ENCODE measurements around the gene HS2ST1. TPM values are rescaled to one million over a fixed set of nuclear protein-coding genes. Genes with fewer than 3 reads are reported as not detected.

The HS2ST1 gene
- total RNA-seq, 4 donors from 2014 or later, result 4.6 to 53.5 (median 15.5) TPM

DNA sequence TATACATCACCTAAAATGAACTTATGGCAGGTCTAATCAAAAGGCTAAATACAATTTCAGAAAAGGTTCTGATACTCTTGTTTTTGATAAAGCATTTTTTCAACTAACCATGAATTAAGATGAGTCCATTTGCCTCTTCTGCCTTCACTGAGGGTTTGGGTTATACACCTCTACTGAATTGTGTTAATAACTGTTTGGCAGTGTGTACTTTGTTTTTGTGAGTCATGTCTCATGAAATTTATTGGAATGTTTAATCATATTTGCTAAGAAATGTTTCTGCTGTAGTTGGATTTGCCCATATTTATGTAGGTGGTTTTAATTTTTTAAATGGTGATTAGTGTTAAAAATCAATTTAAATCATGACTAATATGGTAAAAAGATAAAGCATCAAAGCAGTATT is 190.5 kb downstream of the HS2ST1 start:
- Histone ChIP-seq H3K27ac (no peak overlapping the region), H3K27me3 (no peaks in the 10 kb centered on the region), H3K4me1 (no peaks in the 10 kb centered on the region), H3K4me3 (no peak overlapping the region), H3K36me3 (no peaks in the 10 kb centered on the region), H3K9me3 (peaks cover 0 to 4% of the 10 kb centered on the region in 2 donors)
- intact Hi-C loops (cut with DNase I; ENCODE audit: low total_unique reads), result no loop called here
- TF ChIP-seq, protein P1, sequence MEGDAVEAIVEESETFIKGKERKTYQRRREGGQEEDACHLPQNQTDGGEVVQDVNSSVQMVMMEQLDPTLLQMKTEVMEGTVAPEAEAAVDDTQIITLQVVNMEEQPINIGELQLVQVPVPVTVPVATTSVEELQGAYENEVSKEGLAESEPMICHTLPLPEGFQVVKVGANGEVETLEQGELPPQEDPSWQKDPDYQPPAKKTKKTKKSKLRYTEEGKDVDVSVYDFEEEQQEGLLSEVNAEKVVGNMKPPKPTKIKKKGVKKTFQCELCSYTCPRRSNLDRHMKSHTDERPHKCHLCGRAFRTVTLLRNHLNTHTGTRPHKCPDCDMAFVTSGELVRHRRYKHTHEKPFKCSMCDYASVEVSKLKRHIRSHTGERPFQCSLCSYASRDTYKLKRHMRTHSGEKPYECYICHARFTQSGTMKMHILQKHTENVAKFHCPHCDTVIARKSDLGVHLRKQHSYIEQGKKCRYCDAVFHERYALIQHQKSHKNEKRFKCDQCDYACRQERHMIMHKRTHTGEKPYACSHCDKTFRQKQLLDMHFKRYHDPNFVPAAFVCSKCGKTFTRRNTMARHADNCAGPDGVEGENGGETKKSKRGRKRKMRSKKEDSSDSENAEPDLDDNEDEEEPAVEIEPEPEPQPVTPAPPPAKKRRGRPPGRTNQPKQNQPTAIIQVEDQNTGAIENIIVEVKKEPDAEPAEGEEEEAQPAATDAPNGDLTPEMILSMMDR (IDR thresholded peaks at IDR 0.05), result no peak
- no peak for TF ChIP-seq POLR2A (IDR thresholded peaks at IDR 0.05)
- no peak for DNase-seq

DNA sequence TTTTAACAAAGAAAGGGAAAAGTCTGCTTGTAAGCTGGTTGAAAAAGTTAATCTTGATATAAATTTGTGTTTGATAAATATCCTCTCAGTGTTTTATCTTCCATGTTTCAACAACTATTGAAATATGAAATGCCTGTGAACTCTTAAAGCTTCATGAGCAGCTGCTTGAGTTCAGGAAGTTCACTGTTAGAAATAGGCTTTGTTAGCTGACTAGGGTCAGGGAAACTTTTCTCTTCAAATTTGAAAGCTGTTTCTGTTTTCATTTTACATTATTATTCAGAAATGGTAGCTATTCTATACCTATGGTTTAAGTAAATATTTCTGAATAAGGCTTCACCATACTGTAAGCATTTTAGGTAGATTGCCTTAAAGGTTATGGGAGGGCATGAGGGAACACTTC is 191.7 kb downstream of the HS2ST1 start:
- Histone ChIP-seq H3K27me3 (no peaks in the 10 kb centered on the region), H3K27ac (no peak overlapping the region), H3K4me1 (no peaks in the 10 kb centered on the region), H3K36me3 (no peaks in the 10 kb centered on the region), H3K4me3 (no peak overlapping the region), H3K9me3 (no peaks in the 10 kb centered on the region)
- no peak for DNase-seq
- no peak for TF ChIP-seq POLR2A (IDR thresholded peaks at IDR 0.05)
- TF ChIP-seq, protein P1 (IDR thresholded peaks at IDR 0.05), result no peak
- intact Hi-C loops (cut with DNase I; ENCODE audit: low total_unique reads), result no loop called here

DNA sequence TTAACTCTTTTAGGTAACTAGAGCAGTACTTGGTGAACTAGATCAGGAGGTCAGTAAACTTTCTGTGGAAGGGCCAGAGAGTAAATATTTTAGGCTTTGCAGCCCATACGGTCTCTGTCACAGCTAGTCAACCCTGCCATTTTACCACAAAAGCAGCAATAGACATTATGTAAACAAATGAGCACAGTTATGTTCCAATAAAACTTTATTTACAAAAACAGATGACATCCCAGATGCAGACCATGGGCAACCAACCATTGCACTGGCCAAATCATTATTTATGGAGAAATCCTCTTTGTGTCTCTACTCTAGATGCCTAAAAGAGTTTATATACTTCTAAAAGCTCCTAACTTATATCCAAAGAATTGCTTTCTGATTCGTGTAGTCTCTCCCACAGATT is 192.4 kb downstream of the HS2ST1 start:
- H3K27me3 ChIP-seq, result no peaks in the 10 kb centered on the region
- no peak overlapping the region for H3K4me3 ChIP-seq
- intact Hi-C loops (cut with DNase I; ENCODE audit: low total_unique reads), result no loop called here

DNA sequence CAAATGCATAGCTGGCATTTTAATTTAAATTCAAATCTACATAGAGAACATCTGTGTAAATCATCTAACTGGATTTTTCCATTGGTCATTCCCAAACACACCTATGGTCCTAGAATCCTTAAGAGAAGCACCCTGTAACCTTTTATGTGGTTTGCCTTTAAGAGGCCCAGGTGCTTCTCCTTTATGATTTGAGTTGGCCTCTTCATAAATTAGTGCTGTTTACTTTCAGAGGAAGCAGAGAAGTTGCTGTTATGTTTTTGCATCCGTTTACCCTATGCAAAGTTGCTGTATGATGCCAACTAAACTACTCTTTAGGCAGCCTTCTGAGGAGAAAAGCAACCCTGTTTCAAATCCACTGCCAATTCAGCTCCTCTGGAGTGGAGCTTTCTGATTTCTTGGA is 193.8 kb downstream of the HS2ST1 start:
- TF ChIP-seq POLR2A (IDR thresholded peaks at IDR 0.05), result no peak
- TF ChIP-seq, protein P1 (IDR thresholded peaks at IDR 0.05), result no peak

More for the DNA sequence above, 192.4 kb downstream of the HS2ST1 start:
- Histone ChIP-seq H3K36me3 (no peaks in the 10 kb centered on the region), H3K27ac (no peak overlapping the region), H3K9me3 (no peaks in the 10 kb centered on the region), H3K4me1 (no peaks in the 10 kb centered on the region)
- TF ChIP-seq, protein P1 (IDR thresholded peaks at IDR 0.05), result no peak
- no peak for TF ChIP-seq POLR2A (IDR thresholded peaks at IDR 0.05)
- no peak for DNase-seq

DNA sequence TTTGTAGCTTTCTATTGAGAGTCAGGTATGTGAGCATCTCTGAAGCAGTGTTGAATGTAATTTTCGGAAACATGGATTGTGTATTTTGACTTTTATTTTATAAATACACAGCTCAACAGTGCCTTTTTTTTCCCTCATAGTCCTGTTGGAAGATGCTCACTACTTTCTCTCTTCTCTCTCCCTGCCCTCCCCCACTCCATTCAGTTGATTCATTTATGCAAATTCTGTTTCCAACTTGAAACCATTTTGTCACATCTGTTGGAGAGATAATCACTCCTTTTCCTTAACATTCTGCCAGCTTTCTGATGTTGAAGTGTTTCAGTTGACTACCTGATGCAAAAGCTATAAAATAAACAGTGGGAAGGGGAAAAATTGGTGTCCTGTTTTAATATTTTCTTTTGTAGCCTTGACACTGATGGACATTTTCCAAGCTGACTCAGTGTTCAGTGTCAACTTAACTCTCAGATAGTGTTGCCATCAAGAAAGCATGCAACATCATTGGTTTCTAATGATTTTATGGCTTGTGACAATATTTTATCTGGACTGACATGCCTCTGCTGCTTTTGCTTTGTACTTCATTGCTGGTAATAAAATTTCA is 194.5 kb downstream of the HS2ST1 start:
- Histone ChIP-seq H3K27ac (no peak overlapping the region), H3K27me3 (no peaks in the 10 kb centered on the region), H3K4me3 (no peak overlapping the region), H3K9me3 (no peaks in the 10 kb centered on the region), H3K36me3 (no peaks in the 10 kb centered on the region), H3K4me1 (no peaks in the 10 kb centered on the region)
- no peak for DNase-seq
- TF ChIP-seq POLR2A (IDR thresholded peaks at IDR 0.05), result no peak
- TF ChIP-seq, protein P1 (IDR thresholded peaks at IDR 0.05), result no peak
- intact Hi-C loops (cut with DNase I; ENCODE audit: low total_unique reads), result no loop called here

More for the DNA sequence above, 193.8 kb downstream of the HS2ST1 start:
- Histone ChIP-seq H3K4me1 (no peaks in the 10 kb centered on the region), H3K4me3 (no peak overlapping the region), H3K9me3 (no peaks in the 10 kb centered on the region), H3K36me3 (no peaks in the 10 kb centered on the region), H3K27me3 (no peaks in the 10 kb centered on the region), H3K27ac (no peak overlapping the region)
- no peak for DNase-seq
- intact Hi-C loops (cut with DNase I; ENCODE audit: low total_unique reads), result no loop called here

Data from uterus (tissue), 4 donors.